Upper lobe of left lung (tissue), 4 donors: ENCODE measurements around the gene ACTL6B.

Experiments used
- EP300 ChIP-seq, 4 donors: sonication (generic); formaldehyde crosslinking; IDR thresholded peaks; one replicate each; pipeline ENCODE4 v1.5.1; 2017; ENCODE audit warnings: antibody characterized with exemption in 4 of 4, control low read depth in 2 of 4
- POLR2A ChIP-seq, 4 donors: fragments of 450-650 bp; IDR thresholded peaks; one replicate each; pipeline ENCODE4 v1.5.1; 2016 to 2017; ENCODE audit warnings: antibody characterized with exemption in 4 of 4, mild to moderate bottlenecking in 2 of 4
- TF ChIP-seq, protein P1 (sequence below), 6 experiments: fragments of 450-650 bp in 4 of 6; fragments of 200-600 bp in 2 of 6; sonication (generic) in 2 of 6; IDR thresholded peaks; one replicate each; pipeline ENCODE4 v1.5.1; 2016 to 2019; ENCODE audit warnings: antibody characterized with exemption in 6 of 6

DNA sequence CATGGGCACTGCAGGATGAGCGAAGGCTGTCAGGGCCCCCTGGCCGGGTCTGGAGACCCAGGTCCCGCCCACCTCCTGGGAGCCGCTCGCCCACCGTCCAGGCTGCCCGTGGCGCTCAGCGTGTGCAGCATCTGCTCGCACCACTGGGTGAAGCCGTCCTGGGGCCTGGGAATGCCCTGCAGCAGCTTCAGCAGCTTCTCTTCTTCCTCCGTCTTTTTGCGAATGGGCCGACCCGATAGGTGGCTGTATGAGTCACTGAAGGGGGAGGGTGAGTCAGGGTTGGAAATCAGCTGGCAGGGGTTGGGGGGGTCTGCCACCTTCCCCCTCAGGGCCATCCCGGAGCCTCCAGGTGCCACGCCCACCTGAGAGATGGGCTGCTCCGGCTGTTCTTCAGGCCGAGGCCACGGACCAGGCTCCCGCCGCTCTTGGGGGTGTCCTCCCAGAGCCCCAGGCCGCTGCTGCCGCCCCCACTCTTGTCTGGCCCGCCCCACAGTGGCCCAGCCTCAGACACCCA is 26.0 kb upstream of the ACTL6B start:
- TF ChIP-seq, protein P1, sequence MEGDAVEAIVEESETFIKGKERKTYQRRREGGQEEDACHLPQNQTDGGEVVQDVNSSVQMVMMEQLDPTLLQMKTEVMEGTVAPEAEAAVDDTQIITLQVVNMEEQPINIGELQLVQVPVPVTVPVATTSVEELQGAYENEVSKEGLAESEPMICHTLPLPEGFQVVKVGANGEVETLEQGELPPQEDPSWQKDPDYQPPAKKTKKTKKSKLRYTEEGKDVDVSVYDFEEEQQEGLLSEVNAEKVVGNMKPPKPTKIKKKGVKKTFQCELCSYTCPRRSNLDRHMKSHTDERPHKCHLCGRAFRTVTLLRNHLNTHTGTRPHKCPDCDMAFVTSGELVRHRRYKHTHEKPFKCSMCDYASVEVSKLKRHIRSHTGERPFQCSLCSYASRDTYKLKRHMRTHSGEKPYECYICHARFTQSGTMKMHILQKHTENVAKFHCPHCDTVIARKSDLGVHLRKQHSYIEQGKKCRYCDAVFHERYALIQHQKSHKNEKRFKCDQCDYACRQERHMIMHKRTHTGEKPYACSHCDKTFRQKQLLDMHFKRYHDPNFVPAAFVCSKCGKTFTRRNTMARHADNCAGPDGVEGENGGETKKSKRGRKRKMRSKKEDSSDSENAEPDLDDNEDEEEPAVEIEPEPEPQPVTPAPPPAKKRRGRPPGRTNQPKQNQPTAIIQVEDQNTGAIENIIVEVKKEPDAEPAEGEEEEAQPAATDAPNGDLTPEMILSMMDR (IDR thresholded peaks at IDR 0.05): no peak
- no peak for TF ChIP-seq EP300 (IDR thresholded peaks at IDR 0.05)
- TF ChIP-seq POLR2A (IDR thresholded peaks at IDR 0.05): no peak
